ENCODE results near the gene PXDN. TPM values are rescaled to one million over a fixed set of nuclear protein-coding genes. Genes with fewer than 3 reads are reported as not detected.

Gene PXDN
- total and polyA plus RNA-seq, 10 of the 15 experiments (the other 5 are each of a cell fraction or from before 2014, with no cell fraction given): 0.12 to 0.69 (median 0.23) TPM; not detected in 5

- 44% methylated on average over 20 of the region's 20 CpGs for WGBS (ENCODE audit: insufficient coverage, insufficient replicate concordance, low lambda C conversion rate, missing lambda C conversion rate)
- Histone ChIP-seq H3K27me3 (replicated peaks in 1 of 2; ENCODE audit: control insufficient read depth in 2 of 2, insufficient read depth in 2 of 2, low read length in 1 of 2) (no peaks in the 10 kb centered on the region), H3K4me3 (no peak overlapping the region), H3K4me1 (ENCODE audit: control insufficient read depth, insufficient read depth, low read length) (no peaks in the 10 kb centered on the region), H3K36me3 (ENCODE audit: control insufficient read depth in 2 of 2, insufficient read depth in 2 of 2, low read length in 1 of 2) (no peaks in the 10 kb centered on the region), H3K4me2 (ENCODE audit: control insufficient read depth, insufficient read depth) (no peak overlapping the region), H3K9ac (ENCODE audit: control insufficient read depth, insufficient read depth, low read length) (no peak overlapping the region), H3K27ac (ENCODE audit: control insufficient read depth, insufficient read depth) (no peak overlapping the region), H2AFZ (ENCODE audit: control insufficient read depth, low read depth, low read length) (no peak overlapping the region), H3K79me2 (ENCODE audit: control insufficient read depth, insufficient read depth, low read length) (no peaks in the 10 kb centered on the region), H4K20me1 (ENCODE audit: control insufficient read depth, insufficient read depth) (no peaks in the 10 kb centered on the region), H3K9me3 (replicated peaks; ENCODE audit: control insufficient read depth, insufficient read depth, low read length) (no peaks in the 10 kb centered on the region; the same call in 2 of the 3 replicates)
- intact Hi-C loops (cut with micrococcal nuclease; ENCODE audit: unreplicated experiment) (no loop called here), in situ Hi-C loops (cut with MboI) (no loop called here)
- ATAC-seq (no peak), FAIRE-seq (no peak), DNase-seq (ENCODE audit: low read depth, low spot score) (no peak)
- no peak for TF ChIP-seq IRF5 (IDR thresholded peaks at IDR 0.05; ENCODE audit: borderline replicate concordance)
- no peak for TF ChIP-seq ZBED1 (IDR thresholded peaks at IDR 0.05; ENCODE audit: borderline replicate concordance)
- no peak for TF ChIP-seq EZH2 (IDR thresholded peaks at IDR 0.05; ENCODE audit: borderline replicate concordance, control insufficient read depth, low read depth, low read length)
- no peak for TF ChIP-seq CHD2 (IDR thresholded peaks at IDR 0.05; ENCODE audit: borderline replicate concordance, low read depth, low read length)
- no peak for TF ChIP-seq CHD1 (IDR thresholded peaks at IDR 0.05; ENCODE audit: low read depth, low read length)
- TF ChIP-seq MTA3 (IDR thresholded peaks at IDR 0.05; ENCODE audit: borderline replicate concordance, low read length): no peak
- TF ChIP-seq PKNOX1 (IDR thresholded peaks at IDR 0.05): no peak
- TF ChIP-seq KLF5 (IDR thresholded peaks at IDR 0.05; ENCODE audit: partially characterized antibody): no peak
- no peak for TF ChIP-seq JUND (IDR thresholded peaks at IDR 0.05; ENCODE audit: low read depth, low read length)
- ChIA-PET RAD21 (ENCODE audit: unreplicated experiment) (no interaction called here), SMC1A (ENCODE audit: uncharacterized antibody, unreplicated experiment) (no interaction called here), POLR2A (no interaction called here), CTCF (no interaction called here)
- BruUV-seq (replicated peaks): no TSS peak
Observed at GRCh38 chr2:1618191-1618961, 125.9 kb downstream of the PXDN start.

Measured in GM12878 (cell line).